ENCODE data around the gene STAT2.

- no peak for TF ChIP-seq EZH2 (optimal IDR thresholded peaks at IDR 0.05; ENCODE audit: low read depth, low read length)
- no peak for TF ChIP-seq CTCF (IDR thresholded peaks at IDR 0.05; ENCODE audit: low read length)
- TF ChIP-seq EZH2phosphoT487 (IDR thresholded peaks at IDR 0.05; ENCODE audit: low read length), result no peak
Observed at GRCh38 chr12:56408799-56409417, 49.0 kb upstream of the STAT2 start.
